Heart left ventricle (tissue), 16 donors: Measurements from ENCODE around the gene TAMALIN. TPM values are rescaled to one million over a fixed set of nuclear protein-coding genes. Genes with fewer than 3 reads are reported as not detected.
A peak's percentile ranks its signal among the peaks of the same experiment; 100 is the strongest.

Source experiments
- ATAC-seq, 4 donors: fragments of 200-7000 bp; cut with Tn5 transposase; one replicate each; pipeline ENCODE4 v1.9.1; 2020 to 2022; ENCODE audit warnings: moderate library complexity in 4 of 4, mild to moderate bottlenecking in 3 of 4, moderate number of reproducible peaks in 1 of 4
- DNase-seq, 5 donors: peaks; one replicate each; pipeline ENCODE4 v3.0.0-alpha.2; 2020
- H3K27ac ChIP-seq, 12 donors: fragments of 200-600 bp; sonication (generic) in 4 of 12; one replicate each; pipeline versions ENCODE4 v1.5.0 to v1.8.0; 2016 to 2022; ENCODE audit warnings: mild to moderate bottlenecking in 2 of 12
- H3K27me3 ChIP-seq, 9 donors: fragments of 200-600 bp; sonication (generic) in 2 of 9; one replicate each; pipeline versions ENCODE4 v1.5.1 to v1.8.0; 2016 to 2022; ENCODE audit warnings: mild to moderate bottlenecking in 3 of 9
- H3K36me3 ChIP-seq, 9 donors: fragments of 200-600 bp; sonication (generic) in 2 of 9; one replicate each; pipeline versions ENCODE4 v1.5.0 to v1.8.0; 2018 to 2022; ENCODE audit warnings: mild to moderate bottlenecking in 2 of 9
- H3K4me1 ChIP-seq, 12 donors: fragments of 200-600 bp; sonication (generic) in 4 of 12; one replicate each; pipeline versions ENCODE4 v1.5.0 to v1.8.0; 2016 to 2022; ENCODE audit warnings: mild to moderate bottlenecking in 3 of 12
- H3K4me3 ChIP-seq, 12 donors: fragments of 200-600 bp; sonication (generic) in 4 of 12; one replicate each; pipeline versions ENCODE4 v1.5.0 to v1.8.0; 2017 to 2022; ENCODE audit warnings: mild to moderate bottlenecking in 9 of 12, moderate library complexity in 4 of 12
- H3K9me3 ChIP-seq, 12 donors: fragments of 200-600 bp; sonication (generic) in 4 of 12; one replicate each; pipeline versions ENCODE4 v1.5.0 to v1.8.0; 2016 to 2022; ENCODE audit warnings: mild to moderate bottlenecking in 1 of 12
- CTCF ChIP-seq, 12 donors: fragments of 200-600 bp; sonication (generic) in 4 of 12; IDR thresholded peaks; one replicate each; pipeline versions ENCODE4 v1.5.0 to v1.8.0; 2018 to 2022; ENCODE audit warnings: antibody characterized with exemption in 12 of 12, mild to moderate bottlenecking in 5 of 12
- POLR2A ChIP-seq, 2 donors: fragments of 450-650 bp; IDR thresholded peaks; one replicate each; pipeline ENCODE4 v1.6.1; 2017; ENCODE audit warnings: antibody characterized with exemption in 2 of 2, mild to moderate bottlenecking in 2 of 2, moderate library complexity in 2 of 2
- WGBS, 4 donors: extraction: QIAGEN DNeasy Blood & Tissue Kit in 2 of 4; methylation state at CpG; one replicate each; pipeline versions ENCODE4 v1.1.5 to v1.1.7; 2013 to 2018; 5-methylcytosine and 5-hydroxymethylcytosine counted together
- intact Hi-C, 10 donors: fragments of 100-400 bp; cut with DNase I; formaldehyde crosslinking; loops; one replicate each; pipeline versions ENCODE4 v1.11.1 to v1.14.2; 2022
- polyA plus RNA-seq, 2 donors: library from polyadenylated mRNA; stranded (reverse); fragments of 200-250 nt; gene quantifications; one replicate each; pipeline ENCODE4 v1.2.3, GENCODE V29; 2013
- total RNA-seq, 9 donors: library from RNA; depleted of rRNA in 2 of 9; stranded (reverse); fragments of >200 nt in 2 of 9; fragmentation: NEBNext Ultra II Directional in 3 of 9; extraction: Animal tissue kit (Norgen Biotek cat#: 25700) in 3 of 9; gene quantifications; one replicate each; pipeline versions ENCODE4 v1.1.0 to v1.2.4, GENCODE V29; 2016 to 2023
- donor health status: ischemic (EF 13 %, LVEDD 7.1; RV severe dilation, severe dysfunction).
- donor health status: healthy with polysubstance abuse.
- donor health status: DM: no; HTN: yes; CAD: no.
- donor health status: DM: no; HTN: no; CAD: no.
- donor health status: ischemic (EF 25% LVEDD 6.9; RV normal size, moderate dysfunction).
- donor health status: ischemic (EF 25% LVEDD 5.7; RV mildly dilated, moderate dysfunction).
- donor health status: healthy.
- donor health status: DM: yes; HTN: yes; CAD: no.
- donor health status: ischemic (EF 35%, LVEDD 5.7; RV mildly dilated, moderate dysfunction).
- donor health status: nonischemic (EF 11% LVEDD 7.7; RV severe dilation, severe dysfunction).
- donor health status: DM: yes; HTN: yes; CAD: no.
- donor health status: PGD.
- donor health status: ischemic (EF 29% LVEDD 5.4; RV normal size, mild dysfunction).
- donor health status: nonischemic (EF 23%, LVEDD 6.1; RV moderate dilation, normal function).

The TAMALIN gene
- total and polyA plus RNA-seq, 11 donors, result 12.9 to 38.0 (median 17.8) TPM

DNA sequence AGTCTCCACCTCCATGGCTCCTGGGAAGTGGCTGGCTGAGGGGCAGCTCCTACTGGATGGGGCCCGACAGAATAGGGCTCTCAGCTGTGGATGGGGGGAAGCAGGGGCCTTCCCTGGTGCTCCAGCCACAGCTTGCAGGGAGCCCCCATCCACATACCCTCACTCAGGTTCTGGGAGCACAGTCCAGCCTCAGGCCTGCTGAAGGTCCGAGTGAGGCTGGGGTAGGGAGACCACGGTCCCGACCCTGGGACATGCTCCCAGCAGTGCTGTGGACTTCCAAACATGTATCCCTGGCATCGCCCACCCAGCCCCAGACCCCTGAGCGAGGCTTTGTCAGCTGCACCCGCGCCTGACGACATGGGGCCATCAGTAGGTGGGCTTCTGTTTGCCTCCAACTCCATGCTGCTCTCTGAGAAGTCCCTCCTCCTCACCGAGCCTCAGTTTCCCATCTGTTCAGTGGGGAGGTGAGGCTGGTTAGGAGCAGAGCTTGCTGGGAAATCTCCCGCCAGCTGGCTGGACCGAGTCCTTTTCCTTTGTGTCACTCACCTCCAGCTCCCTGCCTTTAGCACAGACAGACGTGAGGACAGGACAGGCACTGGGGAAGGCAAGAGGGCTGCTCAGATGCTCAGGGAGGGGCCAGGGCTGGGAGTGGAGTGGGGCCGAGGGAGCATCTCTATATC, 53.9 kb downstream of the TAMALIN start:
- Histone ChIP-seq H3K36me3 (peaks cover 0 to 45% (median 38%) of the 10 kb centered on the region in 9 donors), H3K9me3 (no peaks in the 10 kb centered on the region), H3K4me1 (peaks cover 0 to 34% (median 18%) of the 10 kb centered on the region in 12 donors), H3K27me3 (no peaks in the 10 kb centered on the region), H3K27ac (peak overlapping the region in 1 of 12 donors; percentile 50), H3K4me3 (no peak overlapping the region)
- intact Hi-C loops, result no loop called here
- DNase-seq (peak in 2 of 5 donors; percentile 27), ATAC-seq (peak in 3 of 4 donors; percentile 0 to 4 (median 2))
- no peak for TF ChIP-seq POLR2A (IDR thresholded peaks at IDR 0.05)
- no peak for TF ChIP-seq CTCF (IDR thresholded peaks at IDR 0.05)
- 82 to 84% (median 83%) methylated on average over 9 to 14 of the region's 14 CpGs for WGBS, 4 donors

DNA sequence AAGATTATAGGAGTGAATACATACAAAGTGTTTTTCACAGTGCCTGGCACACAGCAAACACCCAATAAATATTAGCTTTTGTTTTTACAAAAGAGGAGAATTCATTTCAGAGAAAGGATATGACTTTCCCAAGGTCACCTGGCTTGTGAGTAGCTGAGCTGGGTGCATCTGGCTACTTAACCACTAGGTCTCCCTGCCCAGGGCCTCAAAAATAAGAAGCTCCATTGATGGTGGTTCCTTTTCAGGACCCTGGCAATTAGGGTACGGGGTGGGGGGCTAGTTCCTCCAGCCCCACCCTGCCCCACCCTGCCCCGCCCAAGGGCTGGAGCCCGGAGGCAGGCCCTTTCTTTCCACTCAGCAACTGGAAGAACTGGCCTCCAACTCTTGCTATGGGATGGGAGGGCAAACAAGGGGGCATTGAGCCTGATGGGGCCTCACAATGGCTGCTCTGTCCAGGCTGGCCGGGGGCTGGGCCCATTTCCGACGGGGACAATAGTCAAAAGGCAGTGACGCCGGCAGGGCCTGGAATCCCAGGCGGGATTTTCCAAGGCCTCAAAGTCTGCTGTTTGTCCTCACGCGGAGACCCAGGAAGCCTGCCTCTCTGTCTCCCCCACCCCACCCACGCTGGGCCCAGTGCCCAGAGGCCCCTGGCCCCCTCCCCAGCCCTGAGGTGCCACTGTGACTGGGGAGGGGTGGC, 54.9 kb downstream of the TAMALIN start:
- peak in 1 of 5 donors; percentile 27 for DNase-seq
- no peak for ATAC-seq
- WGBS, 4 donors, result 45 to 83% (median 70%) methylated on average over 3 to 12 of the region's 12 CpGs
- Histone ChIP-seq H3K4me3 (no peak overlapping the region), H3K27me3 (no peaks in the 10 kb centered on the region), H3K36me3 (peaks cover 0 to 36% (median 31%) of the 10 kb centered on the region in 9 donors), H3K27ac (peak overlapping the region in 9 of 12 donors; percentile 39 to 88 (median 73)), H3K4me1 (peaks cover 0 to 32% (median 18%) of the 10 kb centered on the region in 12 donors), H3K9me3 (no peaks in the 10 kb centered on the region)
- intact Hi-C loops, result no loop called here
- TF ChIP-seq POLR2A (IDR thresholded peaks at IDR 0.05) (no peak), CTCF (IDR thresholded peaks at IDR 0.05) (no peak)

DNA sequence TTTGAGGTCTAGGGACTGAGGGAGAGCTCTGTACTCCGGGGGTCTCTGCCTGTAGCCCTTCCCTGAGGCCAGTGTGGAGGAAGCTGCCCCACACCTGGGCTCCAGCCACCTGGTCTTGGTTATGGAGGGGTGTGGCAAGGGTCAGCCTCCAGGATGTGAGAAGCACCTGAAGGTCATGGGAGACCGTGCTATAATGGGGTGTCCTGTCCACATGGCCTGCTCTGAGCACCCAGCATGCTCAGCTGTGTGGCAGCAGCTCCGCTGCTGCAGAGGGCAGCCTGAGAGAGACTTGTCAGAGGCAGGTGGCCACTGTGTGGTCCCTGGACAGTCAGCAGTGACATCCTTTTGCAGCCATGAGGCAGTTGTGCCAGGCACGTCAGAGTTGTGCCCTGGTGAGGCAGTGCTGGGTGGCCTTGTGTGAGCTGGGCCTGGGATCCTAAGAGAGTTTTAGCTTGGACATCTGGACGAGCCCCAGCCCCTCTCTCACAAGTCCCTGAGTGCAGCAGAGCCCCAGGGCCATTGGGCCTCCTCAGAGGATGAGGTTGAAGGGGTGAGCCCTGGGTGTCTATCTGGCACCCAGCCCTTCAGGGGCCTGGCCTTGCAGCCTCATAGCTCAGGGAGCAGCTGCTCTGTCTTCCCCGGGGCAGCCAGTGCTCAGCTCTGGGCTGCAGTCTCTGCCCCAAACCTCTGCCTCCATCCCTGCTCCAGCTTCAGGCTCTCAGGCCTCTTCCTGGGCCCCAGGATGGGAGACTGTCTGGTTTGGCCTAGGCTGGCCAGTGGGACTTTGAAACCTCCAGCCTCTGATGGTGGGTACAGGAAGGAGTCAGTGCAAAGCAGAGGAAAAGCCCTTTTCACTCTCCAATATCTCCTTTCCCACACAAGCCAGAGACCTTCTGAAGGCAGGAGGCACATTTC, 55.7 kb downstream of the TAMALIN start:
- 61 to 82% (median 75%) methylated on average over 3 to 6 of the region's 6 CpGs for WGBS, 4 donors
- H3K4me1 ChIP-seq, result peaks cover 0 to 30% (median 18%) of the 10 kb centered on the region in 12 donors
- no peak for TF ChIP-seq POLR2A (IDR thresholded peaks at IDR 0.05)
- TF ChIP-seq CTCF (IDR thresholded peaks at IDR 0.05), result no peak
- H3K27ac ChIP-seq, result peak overlapping the region; percentile 27 to 88 (median 72)
- H3K27me3 ChIP-seq, result no peaks in the 10 kb centered on the region
- ATAC-seq, result peak in 2 of 4 donors; percentile 0
- peak in 1 of 5 donors; percentile 38 for DNase-seq
- intact Hi-C loops, result no loop called here
- peaks cover 0 to 28% (median 23%) of the 10 kb centered on the region in 9 donors for H3K36me3 ChIP-seq
- no peaks in the 10 kb centered on the region for H3K9me3 ChIP-seq
- no peak overlapping the region for H3K4me3 ChIP-seq
